ENCODE measurements around the gene IQGAP2. TPM values are rescaled to one million over a fixed set of nuclear protein-coding genes. Genes with fewer than 3 reads are reported as not detected.
"Not testable (repeated sequence)": the region's sequence is repeated elsewhere in the genome, so short reads cannot be mapped to it uniquely, and the experiment has no call there.

The IQGAP2 gene
- total RNA-seq, 1 donor from 2014 or later, result 8.8 TPM

- DNase-seq, result no peak
- Mint-ChIP-seq H3K9me3 (peaks cover 6% of the 10 kb centered on the region), H3K4me1 (no peaks in the 10 kb centered on the region), H3K4me3 (no peak overlapping the region), H3K27ac (no peak overlapping the region), H3K36me3 (ENCODE audit: low read depth) (no peaks in the 10 kb centered on the region), H3K27me3 (no peaks in the 10 kb centered on the region)
- ChIA-PET POLR2A (no interaction called here), CTCF (no interaction called here)
- intact Hi-C loops (cut with micrococcal nuclease), result no loop called here
- TF ChIP-seq CTCF (IDR thresholded peaks at IDR 0.05), result no peak
- no peak for ATAC-seq (ENCODE audit: low read depth)
These were observed 111.2 kb downstream of the IQGAP2 start for GRCh38 chr5:76514292-76514691.

- intact Hi-C loops (cut with micrococcal nuclease), result no loop called here
- H3K4me1 Mint-ChIP-seq, result no peaks in the 10 kb centered on the region
- no peak for TF ChIP-seq CTCF (IDR thresholded peaks at IDR 0.05)
- H3K27me3 Mint-ChIP-seq, result no peaks in the 10 kb centered on the region
- no peaks in the 10 kb centered on the region for H3K36me3 Mint-ChIP-seq (ENCODE audit: low read depth)
- H3K27ac Mint-ChIP-seq, result no peak overlapping the region
- H3K4me3 Mint-ChIP-seq, result no peak overlapping the region
- peaks cover 6% of the 10 kb centered on the region for H3K9me3 Mint-ChIP-seq
- no peak for DNase-seq
- ATAC-seq (ENCODE audit: low read depth), result no peak
- CTCF ChIA-PET, result no interaction called here
- POLR2A ChIA-PET, result no interaction called here
These were observed 111.6 kb downstream of the IQGAP2 start for GRCh38 chr5:76514713-76515112.

- no peaks in the 10 kb centered on the region for H3K36me3 Mint-ChIP-seq (ENCODE audit: low read depth)
- CTCF ChIA-PET, result no interaction called here
These were observed 114.2 kb downstream of the IQGAP2 start for GRCh38 chr5:76517334-76517733.

GRCh38 chr5:76518246-76518645, 115.2 kb downstream of the IQGAP2 start:
- DNase-seq; ATAC-seq (ENCODE audit: low read depth); H3K9me3 Mint-ChIP-seq; H3K27me3 Mint-ChIP-seq; CTCF ChIA-PET; H3K4me3 Mint-ChIP-seq; H3K36me3 Mint-ChIP-seq (ENCODE audit: low read depth); H3K4me1 Mint-ChIP-seq; intact Hi-C loops (cut with micrococcal nuclease); POLR2A ChIA-PET; H3K27ac Mint-ChIP-seq: not testable (repeated sequence)

More at GRCh38 chr5:76517334-76517733, 114.2 kb downstream of the IQGAP2 start:
- DNase-seq (no peak), ATAC-seq (ENCODE audit: low read depth) (no peak)
- POLR2A ChIA-PET, result interaction anchor here (0.5 kb wide), 1 partner anchor 58 kb away, joined by 3 read pairs; no protein-coding TSS in a partner anchor
- Mint-ChIP-seq H3K4me1 (peaks cover 7% of the 10 kb centered on the region), H3K27me3 (no peaks in the 10 kb centered on the region), H3K27ac (no peak overlapping the region), H3K9me3 (peaks cover 6% of the 10 kb centered on the region), H3K4me3 (no peak overlapping the region)
- intact Hi-C loops (cut with micrococcal nuclease), result no loop called here
- no peak for TF ChIP-seq CTCF (IDR thresholded peaks at IDR 0.05)

- Mint-ChIP-seq H3K4me1 (peaks cover 7% of the 10 kb centered on the region), H3K9me3 (peaks cover 6% of the 10 kb centered on the region), H3K36me3 (ENCODE audit: low read depth) (peaks cover 1% of the 10 kb centered on the region), H3K27ac (no peak overlapping the region), H3K4me3 (no peak overlapping the region), H3K27me3 (no peaks in the 10 kb centered on the region)
- intact Hi-C loops (cut with micrococcal nuclease), result no loop called here
- TF ChIP-seq CTCF (IDR thresholded peaks at IDR 0.05), result no peak
- DNase-seq, result no peak
- CTCF ChIA-PET, result no interaction called here
- ATAC-seq (ENCODE audit: low read depth), result no peak
- POLR2A ChIA-PET, result no interaction called here
These were observed 118.2 kb downstream of the IQGAP2 start for GRCh38 chr5:76521240-76521758.

Measured in activated B cell treated with CpG ODN at 0.5 μM for 24 hours (primary cell).